Mononuclear cell (primary cell): Measurements from ENCODE around the gene GPRASP2. TPM values are rescaled to one million over a fixed set of nuclear protein-coding genes. Genes with fewer than 3 reads are reported as not detected.
"Not testable (repeated sequence)": the region's sequence is repeated elsewhere in the genome, so short reads cannot be mapped to it uniquely, and the experiment has no call there.

Experiments
- H3K27me3 ChIP-seq: 2 replicates; pipeline ENCODE4 v1.6.0; 2011; ENCODE audit warnings: low read length, control low read depth; ENCODE audit not compliant: insufficient read depth
- H3K4me1 ChIP-seq: 2 replicates; pipeline ENCODE4 v1.5.1; 2011; ENCODE audit warnings: mild to moderate bottlenecking, low read length, control low read depth; ENCODE audit not compliant: insufficient read depth
- H3K4me3 ChIP-seq: 2 replicates; pipeline ENCODE4 v1.5.1; 2011; ENCODE audit warnings: mild to moderate bottlenecking, low read length, moderate library complexity
- H3K9me3 ChIP-seq: 2 replicates; pipeline ENCODE4 v1.5.1; 2011; ENCODE audit warnings: low read depth, mild to moderate bottlenecking, control low read depth, low read length
- total RNA-seq: library from RNA; depleted of rRNA; stranded (reverse); fragments of >200 nt; gene quantifications from one replicate; pipeline ENCODE4 v1.2.3, GENCODE V29; 2012

GPRASP2 gene
- total RNA-seq, 1 donor = 1.8 TPM

DNA sequence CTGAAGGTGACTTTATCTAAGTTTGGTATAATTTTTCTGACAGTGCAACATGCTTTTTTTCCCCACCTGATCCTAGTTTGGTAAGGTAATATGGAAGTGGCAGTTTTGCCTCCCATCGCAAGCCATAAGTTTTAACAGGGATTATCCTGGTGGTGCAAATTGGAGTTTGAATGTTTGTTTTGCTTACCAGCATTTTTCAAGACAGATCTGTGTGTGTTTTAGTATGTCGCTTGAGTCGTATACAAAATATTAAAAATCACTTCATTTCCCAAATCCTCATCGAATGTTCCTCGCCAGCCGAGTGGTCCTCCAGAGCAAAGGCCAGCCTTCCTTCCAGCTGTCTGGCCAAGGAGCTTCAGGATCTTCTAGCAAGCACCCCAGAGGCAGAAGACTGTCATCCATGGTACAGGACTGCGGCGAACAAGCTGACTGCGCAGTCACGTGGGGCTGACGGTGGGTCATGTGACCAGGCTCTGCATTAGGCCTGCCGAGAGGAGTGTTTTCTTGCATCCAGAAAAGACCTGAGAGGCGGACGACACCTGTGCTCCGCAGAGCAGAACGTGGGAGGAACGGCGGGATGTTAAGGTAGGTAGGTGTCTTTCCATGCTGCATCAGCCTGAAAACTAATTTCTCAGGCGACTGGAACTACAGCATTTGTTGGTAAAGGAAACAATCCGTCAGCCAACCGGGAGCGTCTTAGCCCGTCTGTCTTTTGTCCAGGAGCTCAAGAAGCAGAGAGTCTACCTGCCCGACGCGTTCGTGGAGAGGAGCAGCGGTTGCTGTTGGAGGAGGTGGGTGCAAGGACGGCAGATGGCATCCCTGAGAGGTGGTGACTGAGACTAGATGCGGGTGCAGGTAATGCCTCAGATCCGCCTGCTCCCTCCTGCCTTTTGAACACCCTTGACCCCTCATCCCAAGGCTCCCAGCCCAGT lies 8.3 kb downstream of the GPRASP2 start, which contains the start of gene GPRASP3:
Gene GPRASP3 (plus strand): TSS at position 507 of the 932 bp plus-strand sequence. CDS start 28,253 bp downstream, outside the sequence.
- H3K9me3 ChIP-seq = no peaks in the 10 kb centered on the region
- H3K4me1 ChIP-seq = peaks cover 8% of the 10 kb centered on the region
- no peaks in the 10 kb centered on the region for H3K27me3 ChIP-seq
- peak within 1 kb of the TSS; percentile 34 for H3K4me3 ChIP-seq

DNA sequence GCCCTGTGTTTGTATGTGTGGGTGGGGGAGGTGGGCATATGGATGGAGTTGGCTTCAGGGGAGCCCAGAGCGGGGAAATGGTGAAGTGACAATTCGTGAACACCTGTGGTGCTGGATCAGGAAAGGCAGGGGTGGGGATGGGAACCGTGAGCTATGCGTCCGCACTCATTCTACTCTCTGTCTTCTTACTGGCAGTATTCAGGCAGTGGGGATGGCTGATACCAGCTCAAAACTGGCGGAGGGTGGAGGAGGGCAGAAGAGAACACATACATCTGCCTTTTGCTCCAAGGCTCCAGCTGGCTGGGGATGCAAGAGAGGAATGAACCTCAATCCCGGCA lies 8.9 kb downstream of the GPRASP2 start:
- not testable (repeated sequence) for H3K27me3 ChIP-seq, H3K4me3 ChIP-seq, H3K9me3 ChIP-seq, H3K4me1 ChIP-seq

DNA sequence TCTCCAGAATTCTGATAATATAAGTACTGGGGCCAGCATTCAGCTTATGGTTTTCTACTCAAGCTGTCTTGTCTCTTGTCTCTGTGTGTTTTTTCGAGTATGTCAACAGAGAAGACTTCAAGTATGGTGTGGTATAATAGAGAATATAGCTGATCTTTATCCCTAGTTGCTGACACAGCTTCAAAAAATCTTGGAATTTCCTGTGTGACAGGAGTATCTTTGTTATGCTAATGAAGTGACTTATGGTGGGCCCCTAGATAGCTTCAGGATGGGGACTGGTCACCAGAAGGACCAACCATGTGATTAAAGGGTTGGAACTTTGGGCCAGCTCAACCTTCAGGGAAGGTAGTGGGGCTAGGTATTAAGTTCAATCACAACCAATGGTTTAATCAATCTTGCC lies 11.2 kb downstream of the GPRASP2 start:
- no peak overlapping the region for H3K4me3 ChIP-seq
- H3K4me1 ChIP-seq = peaks cover 8% of the 10 kb centered on the region
- H3K9me3 ChIP-seq = no peaks in the 10 kb centered on the region
- no peaks in the 10 kb centered on the region for H3K27me3 ChIP-seq

DNA sequence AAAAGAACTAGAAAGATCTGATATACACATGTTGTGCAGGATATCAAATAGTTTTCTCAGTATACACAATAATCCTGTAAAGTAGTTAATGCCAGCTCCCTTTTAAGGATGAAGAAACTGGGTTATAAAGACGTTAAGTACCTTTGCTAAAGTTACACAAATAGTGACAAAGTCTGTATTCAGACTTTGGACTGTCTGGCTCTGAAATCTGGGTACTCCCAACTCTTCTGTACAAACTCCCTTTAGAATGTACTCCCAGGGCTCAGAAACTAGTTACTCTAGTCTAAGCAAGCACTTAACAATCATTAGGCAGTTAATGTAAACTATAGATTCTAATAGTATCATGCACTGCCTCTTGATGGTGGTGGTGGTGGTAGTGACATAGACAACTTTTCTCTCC lies 15.5 kb downstream of the GPRASP2 start:
- H3K4me1 ChIP-seq = no peaks in the 10 kb centered on the region
- H3K4me3 ChIP-seq = no peak overlapping the region
- H3K9me3 ChIP-seq = no peaks in the 10 kb centered on the region
- no peaks in the 10 kb centered on the region for H3K27me3 ChIP-seq

DNA sequence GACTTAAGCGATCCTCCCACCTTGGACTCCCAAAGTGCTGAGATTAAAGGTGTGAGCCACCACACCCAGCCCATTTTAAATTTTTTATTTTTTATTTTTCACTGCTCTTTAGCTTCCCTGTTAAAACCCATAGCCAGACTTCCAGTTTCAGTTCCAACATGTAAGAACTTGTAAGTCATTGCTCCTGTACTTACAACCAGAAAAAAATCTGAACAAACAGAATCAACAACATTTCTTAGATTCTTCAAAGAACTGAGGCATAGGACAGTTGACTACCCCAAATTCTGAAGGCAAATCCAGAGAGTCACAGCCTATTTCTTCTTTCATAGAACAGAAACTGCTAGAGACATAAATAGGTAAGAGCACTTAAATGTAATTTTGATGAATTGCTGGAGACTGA lies 16.4 kb downstream of the GPRASP2 start:
- Histone ChIP-seq H3K4me1 (no peaks in the 10 kb centered on the region), H3K27me3 (no peaks in the 10 kb centered on the region), H3K4me3 (no peak overlapping the region), H3K9me3 (no peaks in the 10 kb centered on the region)

DNA sequence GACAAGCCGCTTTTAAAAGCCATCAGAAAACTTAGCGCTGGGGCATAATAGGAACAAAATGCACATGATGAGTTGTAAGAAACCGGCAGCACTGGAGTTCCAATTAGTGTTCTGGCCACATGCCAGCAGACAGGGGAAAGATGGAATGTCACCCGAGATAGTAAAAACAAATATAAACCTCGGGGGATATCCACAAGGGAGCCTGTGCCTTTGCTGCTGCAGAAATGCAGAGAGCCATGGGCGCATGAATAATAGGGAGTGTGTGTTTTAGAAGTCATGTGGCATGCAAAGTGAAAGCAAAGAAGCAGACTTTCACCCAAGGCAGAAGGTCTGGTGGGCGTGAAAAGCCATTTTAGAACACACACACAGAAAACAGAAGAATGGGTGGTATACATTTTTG lies 27.4 kb downstream of the GPRASP2 start:
- H3K9me3 ChIP-seq = no peaks in the 10 kb centered on the region
- no peaks in the 10 kb centered on the region for H3K4me1 ChIP-seq
- H3K27me3 ChIP-seq = no peaks in the 10 kb centered on the region
- H3K4me3 ChIP-seq = no peak overlapping the region

DNA sequence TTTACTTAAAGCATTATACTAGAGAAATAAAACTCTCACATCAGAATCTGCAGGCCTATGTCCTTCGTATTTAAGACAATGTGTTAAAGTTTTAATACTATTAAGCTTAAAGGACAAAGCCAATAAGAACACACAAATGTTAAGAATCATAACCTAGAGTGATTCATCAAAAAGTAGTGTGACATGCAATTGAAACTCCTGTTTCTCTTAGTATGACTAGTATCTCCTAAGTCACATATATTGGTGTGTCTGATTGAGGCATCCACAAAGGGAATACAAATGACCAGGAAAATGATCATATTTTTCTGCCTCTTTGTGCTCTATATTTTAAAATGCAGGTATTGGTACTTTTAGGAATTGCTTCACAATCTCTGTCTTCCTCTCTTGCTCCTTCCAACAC lies 32.1 kb downstream of the GPRASP2 start:
- Histone ChIP-seq H3K4me3 (no peak overlapping the region), H3K9me3 (no peaks in the 10 kb centered on the region), H3K4me1 (no peaks in the 10 kb centered on the region), H3K27me3 (no peaks in the 10 kb centered on the region)

DNA sequence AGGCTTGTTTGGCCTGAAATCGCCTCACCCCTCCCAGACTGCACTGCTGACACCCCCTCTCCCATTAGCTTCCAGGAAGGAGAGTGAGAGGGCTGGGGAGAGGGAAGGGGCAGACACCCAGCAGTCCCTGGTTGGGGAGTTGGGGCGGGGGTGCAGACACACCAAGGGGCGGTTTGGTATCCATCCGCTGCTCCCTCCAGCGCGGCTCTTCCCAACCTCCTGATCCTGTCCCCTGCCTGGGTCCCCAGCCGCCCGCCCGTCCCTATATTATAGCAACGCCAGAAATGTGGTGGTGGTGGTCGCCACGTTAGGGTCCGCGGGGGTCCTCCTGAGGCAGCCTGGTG lies 33.2 kb downstream of the GPRASP2 start:
- H3K27me3 ChIP-seq = no peaks in the 10 kb centered on the region
- no peak overlapping the region for H3K4me3 ChIP-seq
- no peaks in the 10 kb centered on the region for H3K9me3 ChIP-seq
- H3K4me1 ChIP-seq = no peaks in the 10 kb centered on the region

DNA sequence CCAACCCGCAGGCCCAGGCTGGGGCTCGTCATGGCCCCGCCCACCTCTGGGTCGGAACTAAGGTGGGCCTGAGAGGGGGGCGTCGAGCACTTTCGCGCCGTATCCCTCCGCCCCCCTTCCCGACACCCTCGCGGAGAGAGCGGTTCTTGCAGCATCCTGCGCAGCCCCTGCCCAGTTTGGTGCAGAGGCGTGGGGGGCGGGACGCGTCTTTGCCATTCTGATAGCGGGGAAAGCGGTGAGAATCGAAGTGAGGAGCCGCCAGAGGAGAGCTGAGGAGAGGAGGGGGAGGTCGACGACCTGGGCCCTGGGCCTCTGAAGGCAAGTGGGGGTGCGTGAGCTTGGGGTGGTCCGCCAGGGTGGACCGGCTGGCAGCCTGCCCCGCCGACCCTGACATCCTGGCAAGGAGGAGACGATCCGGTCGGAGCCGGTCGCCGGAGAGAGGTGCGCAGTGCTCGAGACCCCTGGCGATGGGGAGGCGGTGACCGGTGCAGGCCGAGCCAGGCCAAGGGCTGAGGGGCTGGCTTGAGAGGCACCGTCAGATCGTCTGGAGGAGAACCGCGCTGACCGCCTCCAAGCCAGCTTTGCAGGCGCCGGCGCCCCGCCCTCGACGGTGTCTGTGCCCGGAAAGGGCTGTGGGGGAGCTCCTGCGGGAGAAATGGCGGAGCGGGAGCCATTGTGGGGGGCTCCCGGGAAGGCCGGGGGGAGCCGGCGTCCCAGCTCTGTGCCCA lies 33.8 kb downstream of the GPRASP2 start:
- Histone ChIP-seq H3K4me3 (peak overlapping the region; percentile 28), H3K9me3 (no peaks in the 10 kb centered on the region), H3K27me3 (no peaks in the 10 kb centered on the region), H3K4me1 (no peaks in the 10 kb centered on the region)

DNA sequence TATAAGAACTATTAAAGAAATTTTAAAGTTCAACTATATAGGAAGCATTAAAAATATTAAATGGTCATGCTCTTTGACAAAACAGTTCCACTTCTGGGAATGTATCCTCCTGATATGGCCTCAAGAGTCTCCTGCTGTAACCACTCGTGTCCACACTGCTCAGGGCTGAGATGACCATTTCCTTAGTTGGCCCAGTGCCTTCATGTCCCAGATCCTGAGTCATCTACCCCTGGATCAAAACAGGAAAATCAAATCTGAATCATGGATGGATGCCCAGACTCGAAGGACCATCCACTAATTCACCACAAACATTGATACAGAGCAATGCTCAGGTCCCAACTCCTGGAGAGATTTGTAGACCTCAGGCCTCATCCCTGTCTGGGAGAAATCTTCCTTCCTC lies 53.0 kb downstream of the GPRASP2 start:
- no peaks in the 10 kb centered on the region for H3K9me3 ChIP-seq
- no peak overlapping the region for H3K4me3 ChIP-seq
- no peaks in the 10 kb centered on the region for H3K27me3 ChIP-seq
- no peaks in the 10 kb centered on the region for H3K4me1 ChIP-seq

DNA sequence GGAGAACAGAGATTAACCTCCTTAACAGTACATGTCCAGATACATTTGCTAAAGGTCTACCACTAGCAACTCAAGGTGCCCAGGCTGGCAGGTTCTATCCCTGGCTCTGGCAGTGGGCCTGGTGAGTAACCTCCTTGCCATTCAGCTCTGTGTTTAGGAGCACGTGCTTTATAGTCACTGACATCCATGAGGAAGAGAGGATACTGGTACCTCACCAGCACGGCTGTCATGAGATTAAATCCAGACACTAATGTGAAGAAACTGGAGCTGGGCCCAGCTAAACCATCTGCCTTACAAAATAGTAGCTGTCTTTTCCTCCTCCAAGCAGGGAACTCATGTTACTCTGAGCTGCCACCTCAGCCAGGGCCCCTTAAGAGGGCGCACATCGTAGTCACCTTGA lies 53.6 kb downstream of the GPRASP2 start:
- Histone ChIP-seq H3K9me3 (no peaks in the 10 kb centered on the region), H3K4me1 (no peaks in the 10 kb centered on the region), H3K4me3 (no peak overlapping the region), H3K27me3 (no peaks in the 10 kb centered on the region)

DNA sequence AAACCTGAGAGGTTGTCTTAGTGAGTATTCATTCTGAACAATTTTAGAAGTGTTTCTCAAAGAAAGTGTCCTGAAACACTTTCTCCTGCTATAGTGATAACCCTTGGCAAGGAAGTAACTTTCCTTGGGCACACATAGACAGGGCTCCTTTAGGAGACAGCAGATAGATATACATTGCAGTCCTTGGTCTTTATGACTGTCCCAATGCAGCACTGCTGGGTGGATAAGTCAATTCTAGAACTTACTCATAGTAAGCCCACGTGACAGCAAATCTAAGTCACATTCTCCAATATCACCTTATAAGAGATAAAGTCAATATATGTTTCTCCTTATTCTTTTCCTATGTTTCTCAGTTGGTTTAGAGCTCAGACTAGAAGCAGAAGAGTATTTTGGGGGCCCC lies 55.0 kb downstream of the GPRASP2 start:
- H3K27me3 ChIP-seq = no peaks in the 10 kb centered on the region

More for the DNA sequence above, 55.0 kb downstream of the GPRASP2 start:
- H3K4me1 ChIP-seq = no peaks in the 10 kb centered on the region
- H3K9me3 ChIP-seq = no peaks in the 10 kb centered on the region
- H3K4me3 ChIP-seq = no peak overlapping the region

Other genes with a start within 250 kb of the GPRASP2 start
- gene TCP11X2, start 240.6 kb upstream of the GPRASP2 start, total RNA-seq = not detected
- gene TMSB15A, start 195.7 kb upstream of the GPRASP2 start, total RNA-seq = 0.63 TPM
- gene ARMCX5, start 112.9 kb upstream of the GPRASP2 start, total RNA-seq = 16.4 TPM
- gene GPRASP1, start 61.0 kb upstream of the GPRASP2 start, total RNA-seq = 23.3 TPM
- gene GPRASP3, start 8.3 kb downstream of the GPRASP2 start, total RNA-seq = 0.73 TPM
- 0.10 TPM for gene RAB40AL, start 224.8 kb downstream of the GPRASP2 start, total RNA-seq